Retinal pigment epithelial cell (primary cell): ENCODE measurements around the gene GNAI3.

Experiments
- DNase-seq: peaks from one replicate; pipeline ENCODE4 v3.0.0-alpha.2; 2010; ENCODE audit warnings: low read depth
- H3K4me3 ChIP-seq: 2 replicates; pipeline ENCODE4 v1.5.1; 2011; ENCODE audit warnings: mild to moderate bottlenecking, low read length, control low read depth, moderate library complexity
- CTCF ChIP-seq: conservative IDR thresholded peaks from 2 replicates; pipeline ENCODE4 v1.5.1; 2011; ENCODE audit warnings: low read depth, low read length, control low read depth, inconsistent platforms

Gene GNAI3

GRCh38 chr1:109548321-109549267, at the start of gene GNAI3:
Gene GNAI3 (plus strand): TSS chr1:109548615. CDS start chr1:109548721, 106 bp downstream.
- TF ChIP-seq CTCF: no peak
- DNase-seq: peak; percentile 83
- H3K4me3 ChIP-seq: peak within 1 kb of the TSS; percentile 86

- no peak for DNase-seq
- no peak for TF ChIP-seq CTCF
- no peak overlapping the region for H3K4me3 ChIP-seq
Observed at GRCh38 chr1:109499081-109499480, 49.3 kb upstream of the GNAI3 start.

- peak; percentile 74 for TF ChIP-seq CTCF
- H3K4me3 ChIP-seq: no peak overlapping the region
- no peak for DNase-seq
Observed at GRCh38 chr1:109499661-109500536, 48.5 kb upstream of the GNAI3 start.

- no peak for DNase-seq
- no peak overlapping the region for H3K4me3 ChIP-seq
- TF ChIP-seq CTCF: no peak
Observed at GRCh38 chr1:109500941-109501381, 47.5 kb upstream of the GNAI3 start.

GRCh38 chr1:109501644-109502363, 46.6 kb upstream of the GNAI3 start:
- TF ChIP-seq CTCF: no peak
- H3K4me3 ChIP-seq: no peak overlapping the region
- no peak for DNase-seq

- no peak for DNase-seq
- H3K4me3 ChIP-seq: no peak overlapping the region
- no peak for TF ChIP-seq CTCF
Observed at GRCh38 chr1:109502364-109502851, 46.0 kb upstream of the GNAI3 start.
